TTC549 (cell line): ENCODE results near the gene KLF9.
"Not testable (repeated sequence)": the region's sequence is repeated elsewhere in the genome, so short reads cannot be mapped to it uniquely, and the experiment has no call there.

Experiments
- FAIRE-seq: peaks from 2 replicates; lab custom pipeline; 2012; peaks lifted over from hg19 to GRCh38; lab: Jason Lieb, UNC

Gene KLF9

GRCh38 chr9:70403618-70404025, 10.8 kb downstream of the KLF9 start:
- FAIRE-seq, result no peak

- FAIRE-seq, result no peak
Observed at GRCh38 chr9:70403166-70403565, 11.3 kb downstream of the KLF9 start.

- no peak for FAIRE-seq
Observed at GRCh38 chr9:70402213-70402612, 12.2 kb downstream of the KLF9 start.

- FAIRE-seq, result not testable (repeated sequence)
Observed at GRCh38 chr9:70401241-70401640, 13.2 kb downstream of the KLF9 start.

- FAIRE-seq, result no peak
Observed at GRCh38 chr9:70400107-70400892, 14.2 kb downstream of the KLF9 start.

GRCh38 chr9:70399141-70399540, 15.3 kb downstream of the KLF9 start:
- FAIRE-seq, result no peak

GRCh38 chr9:70398145-70398556, 16.3 kb downstream of the KLF9 start:
- no peak for FAIRE-seq

GRCh38 chr9:70395652-70396051, 18.8 kb downstream of the KLF9 start:
- no peak for FAIRE-seq

GRCh38 chr9:70392850-70393249, 21.6 kb downstream of the KLF9 start:
- no peak for FAIRE-seq

- FAIRE-seq, result no peak
Observed at GRCh38 chr9:70392189-70392588, 22.3 kb downstream of the KLF9 start.

GRCh38 chr9:70390933-70391341, 23.5 kb downstream of the KLF9 start:
- no peak for FAIRE-seq

GRCh38 chr9:70389621-70390266, 24.7 kb downstream of the KLF9 start:
- no peak for FAIRE-seq

- no peak for FAIRE-seq
Observed at GRCh38 chr9:70389188-70389587, 25.3 kb downstream of the KLF9 start.

- no peak for FAIRE-seq
Observed at GRCh38 chr9:70387663-70388062, 26.8 kb downstream of the KLF9 start.

GRCh38 chr9:70385426-70385825, 29.0 kb downstream of the KLF9 start:
- FAIRE-seq, result no peak

GRCh38 chr9:70382709-70383605, 31.5 kb downstream of the KLF9 start:
- FAIRE-seq, result no peak

GRCh38 chr9:70382046-70382708, 32.3 kb downstream of the KLF9 start:
- FAIRE-seq, result no peak

- FAIRE-seq, result no peak
Observed at GRCh38 chr9:70374962-70375618, 39.4 kb downstream of the KLF9 start.

- FAIRE-seq, result no peak
Observed at GRCh38 chr9:70367305-70367930, 47.0 kb downstream of the KLF9 start.

- FAIRE-seq, result no peak
Observed at GRCh38 chr9:70363760-70364159, 50.7 kb downstream of the KLF9 start.

- no peak for FAIRE-seq
Observed at GRCh38 chr9:70362952-70363351, 51.5 kb downstream of the KLF9 start.
